Smooth muscle cell of bladder (primary cell): ENCODE data around the gene RAD23A. TPM values are rescaled to one million over a fixed set of nuclear protein-coding genes. Genes with fewer than 3 reads are reported as not detected.

Experiments
- total RNA-seq: library from RNA; depleted of rRNA; stranded (reverse); fragments of >200 nt; gene quantifications from 2 replicates; pipeline ENCODE4 v1.2.3, GENCODE V29; 2014

Gene RAD23A
- total RNA-seq, result 43.9 and 64.8 TPM in 2 replicates

DNA sequence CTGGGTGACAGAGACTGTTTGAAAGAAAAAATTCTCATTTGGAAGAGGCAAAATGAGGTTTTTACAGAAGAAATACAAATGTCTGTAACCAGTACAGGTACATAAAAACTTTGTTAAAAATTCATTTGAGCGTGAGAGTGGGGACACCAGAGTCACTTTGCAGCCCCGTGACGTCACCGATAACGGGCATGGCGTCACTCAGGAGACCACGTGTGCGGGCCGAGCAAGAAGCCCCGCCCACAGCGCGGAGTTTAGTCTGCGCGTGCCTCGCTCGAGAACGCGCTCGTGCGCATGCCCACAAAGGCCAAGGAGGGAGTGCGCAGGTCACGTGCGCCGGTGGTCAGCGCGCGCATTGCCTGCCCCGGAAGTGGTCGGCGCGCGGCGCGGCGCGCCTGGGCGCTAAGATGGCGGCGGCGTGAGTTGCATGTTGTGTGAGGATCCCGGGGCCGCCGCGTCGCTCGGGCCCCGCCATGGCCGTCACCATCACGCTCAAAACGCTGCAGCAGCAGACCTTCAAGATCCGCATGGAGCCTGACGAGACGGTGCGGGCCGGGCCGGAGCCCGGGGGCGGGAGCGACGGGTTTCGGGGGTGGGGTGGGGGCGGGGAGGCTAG is at the start of gene RAD23A:
Gene RAD23A, plus strand, starts transcription at position 384 of the 613 bp plus-strand sequence. Its CDS starts 87 bp downstream, at position 471.

DNA sequence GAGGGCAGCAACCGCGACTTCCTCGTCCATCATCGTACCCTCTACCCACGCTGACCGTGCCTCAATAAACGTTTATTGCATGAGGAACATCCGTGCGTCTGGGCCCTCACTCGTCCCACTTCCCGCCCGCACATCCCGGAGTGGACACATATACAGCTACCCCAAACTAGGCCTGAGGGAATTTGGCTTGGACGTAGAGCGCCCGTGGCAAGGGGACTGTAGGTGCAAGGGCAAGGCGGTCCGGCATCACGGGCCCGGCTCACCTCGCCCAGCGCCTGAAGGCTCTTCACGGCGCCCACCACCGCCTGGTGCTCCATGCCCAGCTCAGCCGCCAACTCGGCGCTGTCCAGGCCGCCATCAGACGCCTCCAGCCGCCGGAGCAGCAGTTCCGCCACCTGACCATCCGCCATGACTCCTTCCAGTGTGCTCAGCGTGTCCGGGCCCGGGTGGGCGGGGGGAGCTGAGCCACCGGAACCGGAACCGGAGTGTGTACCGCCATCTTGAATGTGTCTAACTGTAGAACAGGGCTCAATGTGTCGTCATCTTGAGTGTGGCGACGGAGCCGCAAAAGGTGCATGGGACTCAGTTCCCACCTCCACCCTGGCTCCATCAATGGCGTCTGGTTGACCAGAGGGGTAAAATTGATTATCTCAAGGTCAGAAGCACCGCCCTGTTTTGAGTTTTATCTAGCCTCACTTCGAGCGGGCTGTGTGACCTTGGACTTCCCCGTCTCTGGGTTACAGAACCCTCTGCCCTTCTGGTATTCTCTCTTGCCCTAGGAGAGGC is 12.2 kb upstream of the RAD23A start, which contains the start of gene FARSA:
Gene FARSA, minus strand, starts transcription at position 425 of the 786 bp plus-strand sequence. Its CDS starts 15 bp downstream, at position 410.

DNA sequence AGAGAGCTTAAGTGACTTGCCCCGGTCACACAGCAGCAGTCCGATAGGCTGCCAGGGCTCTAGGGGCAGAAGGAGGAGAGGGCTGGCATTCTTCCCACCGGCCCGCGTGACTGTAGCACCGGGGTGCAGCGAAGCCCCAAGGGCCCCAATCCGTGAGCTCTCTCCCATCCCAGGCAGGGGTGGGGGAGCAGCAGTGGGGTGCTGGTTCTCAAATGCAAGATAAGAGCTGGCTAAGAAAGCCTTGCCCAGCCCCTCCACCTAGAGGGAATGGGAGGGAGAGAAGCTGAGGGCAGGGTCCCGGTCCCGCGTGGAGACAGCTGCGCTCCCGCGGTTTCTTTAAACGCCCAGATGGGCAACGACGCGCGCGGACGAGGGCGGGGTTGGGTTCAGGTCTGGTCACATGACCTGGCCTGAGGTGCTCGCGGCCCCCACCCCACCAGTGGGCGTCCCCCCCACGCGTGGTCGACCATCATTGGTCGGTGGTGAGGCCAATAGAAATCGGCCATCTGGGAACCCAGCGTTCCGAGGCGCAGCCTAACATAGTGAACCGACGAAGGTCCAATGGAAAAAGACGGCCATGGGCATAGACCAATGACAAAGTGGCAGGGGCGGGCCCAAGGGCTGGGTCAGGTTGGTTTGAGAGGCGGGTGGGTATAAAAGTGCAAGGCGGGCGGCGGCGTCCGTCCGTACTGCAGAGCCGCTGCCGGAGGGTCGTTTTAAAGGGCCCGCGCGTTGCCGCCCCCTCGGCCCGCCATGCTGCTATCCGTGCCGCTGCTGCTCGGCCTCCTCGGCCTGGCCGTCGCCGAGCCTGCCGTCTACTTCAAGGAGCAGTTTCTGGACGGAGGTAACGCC is 7.5 kb upstream of the RAD23A start, which contains the start of gene CALR:
Gene CALR, plus strand, starts transcription at position 683 of the 852 bp plus-strand sequence. Its CDS starts 71 bp downstream, at position 754.

DNA sequence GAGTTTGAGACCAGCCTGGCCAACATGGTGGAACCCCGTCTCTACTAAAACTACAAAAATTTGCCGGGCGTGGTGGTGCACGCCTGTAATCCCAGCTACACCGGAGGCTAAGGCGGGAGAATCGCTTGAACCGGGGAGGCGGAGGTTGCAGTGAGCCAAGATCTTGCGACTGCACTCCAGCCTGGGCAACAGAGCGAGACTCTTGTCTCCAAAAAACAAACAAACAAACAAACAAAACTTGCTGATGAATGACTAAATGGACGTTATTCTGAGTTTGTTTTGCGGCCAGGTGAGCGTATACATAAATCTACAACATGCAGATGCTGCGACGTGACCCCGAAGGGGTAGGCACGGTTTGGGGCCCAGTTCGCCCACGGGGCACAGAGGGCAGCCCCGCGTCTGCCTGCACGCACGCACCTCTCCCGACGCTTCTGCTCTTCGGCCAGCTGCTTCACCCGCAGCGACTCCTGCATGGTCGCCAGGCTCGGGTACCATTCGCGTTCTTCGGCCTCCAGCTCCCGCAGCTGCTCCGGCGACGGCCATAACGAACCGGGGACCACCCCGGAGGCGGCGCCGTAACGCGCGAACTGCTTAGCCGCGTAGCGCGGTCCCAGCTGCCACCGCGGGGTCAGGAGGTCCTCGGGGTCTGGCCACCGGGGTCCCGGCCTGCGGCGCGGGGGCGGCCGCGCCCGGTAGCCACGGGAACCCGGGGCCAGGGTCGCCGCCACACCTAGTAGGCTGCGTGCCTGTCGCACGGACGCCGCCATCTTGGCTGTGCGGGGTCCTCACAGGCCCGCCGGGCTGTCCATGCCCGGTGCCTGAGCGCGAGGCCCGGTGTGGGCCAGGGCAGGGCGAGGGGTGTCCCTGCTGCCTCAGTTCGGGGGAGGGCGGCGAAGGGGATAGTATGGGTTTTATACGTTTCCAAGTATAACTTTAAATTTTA is 11.1 kb downstream of the RAD23A start, which contains the start of gene GADD45GIP1:
Gene GADD45GIP1, minus strand, starts transcription at position 778 of the 943 bp plus-strand sequence. Its CDS starts 11 bp downstream, at position 767.

DNA sequence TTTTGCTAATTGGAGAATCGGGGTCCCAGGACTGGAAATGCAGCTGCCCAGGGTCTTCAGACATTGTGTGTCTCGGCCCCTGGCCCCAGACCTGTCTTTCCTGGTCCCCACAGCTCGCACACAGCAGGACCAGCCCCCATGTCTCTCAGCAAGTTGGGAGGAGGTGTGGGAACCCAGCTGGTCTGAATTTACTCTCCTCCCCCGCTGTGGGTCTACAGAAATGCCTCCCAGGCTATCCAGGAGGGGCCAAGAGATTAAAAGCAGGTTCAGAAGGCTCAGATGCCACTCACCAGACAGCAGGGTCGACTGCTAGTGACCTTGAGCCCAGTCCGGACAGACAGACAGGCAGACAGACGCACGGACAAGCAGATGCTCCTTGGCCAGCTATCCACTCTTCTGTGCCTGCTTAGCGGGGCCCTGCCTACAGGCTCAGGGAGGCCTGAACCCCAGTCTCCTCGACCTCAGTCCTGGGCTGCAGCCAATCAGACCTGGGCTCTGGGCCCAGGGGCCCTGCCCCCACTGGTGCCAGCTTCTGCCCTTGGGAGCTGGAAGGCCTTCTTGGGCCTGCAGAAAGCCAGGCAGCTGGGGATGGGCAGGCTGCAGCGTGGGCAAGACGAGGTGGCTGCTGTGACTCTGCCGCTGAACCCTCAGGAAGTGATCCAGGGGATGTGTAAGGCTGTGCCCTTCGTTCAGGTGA is 23.8 kb downstream of the RAD23A start, which contains the start of gene DAND5:
Gene DAND5, plus strand, starts transcription at position 285 of the 697 bp plus-strand sequence. Its CDS starts 85 bp downstream, at position 370.

DNA sequence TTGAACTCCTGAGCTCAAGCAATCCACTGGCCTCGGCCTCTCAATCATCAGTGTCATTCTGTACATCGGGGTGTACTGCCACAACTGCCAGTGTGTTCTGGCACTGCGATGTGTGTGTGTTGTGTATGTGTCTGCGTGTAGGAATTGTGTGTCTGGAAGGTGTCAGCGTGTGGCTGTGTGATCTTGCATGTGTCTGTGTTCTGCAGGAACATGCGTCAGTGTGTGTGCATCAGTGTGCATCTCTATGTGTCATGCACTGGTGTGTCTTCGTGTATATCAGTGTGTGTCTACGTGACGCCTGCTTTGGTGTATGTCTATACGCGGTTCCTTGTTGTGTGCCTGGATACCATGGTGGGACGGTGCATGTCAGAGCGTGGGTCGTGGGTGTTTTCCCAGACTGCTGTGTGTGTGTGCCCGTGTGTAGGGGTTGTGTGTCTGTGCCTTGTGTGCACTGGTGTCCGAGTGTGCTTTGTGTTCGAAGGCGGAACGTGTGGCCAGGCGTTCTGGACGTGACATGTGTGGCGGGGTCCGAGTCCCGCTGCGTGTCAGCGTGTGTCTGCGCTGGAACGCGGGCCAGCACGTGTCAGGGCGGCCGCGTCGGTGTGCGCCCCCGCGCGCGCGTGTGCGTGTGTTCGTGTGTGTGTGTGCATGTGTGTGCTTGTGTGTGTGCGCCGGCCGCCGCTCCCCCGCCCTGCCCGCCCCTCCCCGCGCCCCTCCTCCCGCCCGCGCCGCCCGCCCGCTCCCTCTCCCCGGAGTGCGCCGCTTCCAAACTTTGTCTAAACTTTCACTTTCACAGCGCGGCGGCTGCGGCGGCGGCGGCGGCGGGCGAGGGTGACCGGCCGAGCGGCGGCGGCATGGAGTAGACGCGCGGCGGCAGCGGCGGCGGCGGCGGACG is 49.3 kb downstream of the RAD23A start, which contains the start of gene NFIX:
Gene NFIX, plus strand, starts transcription at position 775 of the 895 bp plus-strand sequence. CDS start 363 bp downstream, outside the sequence.

Other genes starting within 250 kb of the RAD23A start
- gene FBXW9, start 249.2 kb upstream of the RAD23A start, total RNA-seq, result 4.3 and 4.6 TPM in 2 replicates
- gene TNPO2, start 221.9 kb upstream of the RAD23A start, total RNA-seq, result 19.8 and 27.3 TPM in 2 replicates
- gene TRIR, start 211.2 kb upstream of the RAD23A start, total RNA-seq, result 140 and 192 TPM in 2 replicates
- 101 and 118 TPM in 2 replicates for gene GET3, start 208.4 kb upstream of the RAD23A start, total RNA-seq
- not detected in 2 replicates for gene BEST2, start 194.1 kb upstream of the RAD23A start, total RNA-seq
- gene HOOK2, start 170.3 kb upstream of the RAD23A start, total RNA-seq, result 15.8 and 21.2 TPM in 2 replicates
- 61.4 and 83.8 TPM in 2 replicates for gene JUNB, start 154.4 kb upstream of the RAD23A start, total RNA-seq
- 244 and 259 TPM in 2 replicates for gene PRDX2, start 144.1 kb upstream of the RAD23A start, total RNA-seq
- 0.46 TPM in 1 of 2 replicates, not detected in the other for gene THSD8, start 143.8 kb upstream of the RAD23A start, total RNA-seq
- 6.5 and 7.3 TPM in 2 replicates for gene RNASEH2A, start 139.3 kb upstream of the RAD23A start, total RNA-seq
- not detected in 2 replicates for gene RTBDN, start 111.3 kb upstream of the RAD23A start, total RNA-seq
- 0.18 and 0.28 TPM in 2 replicates for gene MAST1, start 107.3 kb upstream of the RAD23A start, total RNA-seq
- 30.4 and 35.7 TPM in 2 replicates for gene DNASE2, start 64.4 kb upstream of the RAD23A start, total RNA-seq
- 0.09 TPM in 1 of 2 replicates, not detected in the other for gene KLF1, start 58.7 kb upstream of the RAD23A start, total RNA-seq
- 15.4 and 17.2 TPM in 2 replicates for gene GCDH, start 54.7 kb upstream of the RAD23A start, total RNA-seq
- 0.14 TPM in 1 of 2 replicates, not detected in the other for gene SYCE2, start 26.6 kb upstream of the RAD23A start, total RNA-seq
- gene FARSA, start 12.2 kb upstream of the RAD23A start, total RNA-seq, result 42.1 and 52.3 TPM in 2 replicates
- gene CALR, start 7.3 kb upstream of the RAD23A start, total RNA-seq, result 2,199 and 2,490 TPM in 2 replicates
- gene GADD45GIP1, start 11.4 kb downstream of the RAD23A start, total RNA-seq, result 25.8 and 30.0 TPM in 2 replicates
- gene DAND5, start 23.7 kb downstream of the RAD23A start, total RNA-seq, result not detected in 2 replicates
- gene NFIX, start 49.6 kb downstream of the RAD23A start, total RNA-seq, result 36.8 and 44.9 TPM in 2 replicates
- 1.2 and 1.4 TPM in 2 replicates for gene LYL1, start 157.0 kb downstream of the RAD23A start, total RNA-seq
- gene TRMT1, start 170.9 kb downstream of the RAD23A start, total RNA-seq, result 21.9 and 28.4 TPM in 2 replicates
- gene NACC1, start 172.4 kb downstream of the RAD23A start, total RNA-seq, result 27.7 and 38.6 TPM in 2 replicates
- 67.1 and 81.0 TPM in 2 replicates for gene STX10, start 204.5 kb downstream of the RAD23A start, total RNA-seq
- 6.5 and 11.2 TPM in 2 replicates for gene IER2, start 204.5 kb downstream of the RAD23A start, total RNA-seq